8988T (cell line): Measurements from ENCODE around the gene FEM1C.
"Not testable (repeated sequence)": the region's sequence is repeated elsewhere in the genome, so short reads cannot be mapped to it uniquely, and the experiment has no call there.

Experiments
- DNase-seq: peaks from one replicate; pipeline ENCODE4 v3.0.0; 2011

The FEM1C gene

GRCh38 chr5:115516372-115516771 is 28.2 kb downstream of the FEM1C start:
- no peak for DNase-seq

DNA sequence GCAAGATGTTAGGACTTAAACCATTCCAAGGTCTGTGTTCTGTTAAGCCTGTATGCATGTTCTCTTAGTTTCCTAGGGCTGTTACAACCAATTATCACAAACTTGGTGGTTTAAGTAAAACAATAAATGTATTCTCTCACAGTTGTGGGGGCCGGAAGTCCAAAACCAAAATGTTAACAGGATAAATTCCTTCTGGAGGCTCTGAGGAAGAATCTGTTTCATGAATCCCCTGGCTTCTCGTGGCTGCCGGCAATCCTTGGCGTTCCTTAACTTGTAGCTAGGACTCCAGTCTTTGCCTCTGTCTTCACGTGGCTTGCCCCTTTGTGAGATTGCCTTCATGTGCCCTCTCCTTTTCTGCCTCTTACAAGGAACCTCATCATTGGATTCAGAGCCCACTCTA is 30.4 kb downstream of the FEM1C start:
- DNase-seq: no peak

DNA sequence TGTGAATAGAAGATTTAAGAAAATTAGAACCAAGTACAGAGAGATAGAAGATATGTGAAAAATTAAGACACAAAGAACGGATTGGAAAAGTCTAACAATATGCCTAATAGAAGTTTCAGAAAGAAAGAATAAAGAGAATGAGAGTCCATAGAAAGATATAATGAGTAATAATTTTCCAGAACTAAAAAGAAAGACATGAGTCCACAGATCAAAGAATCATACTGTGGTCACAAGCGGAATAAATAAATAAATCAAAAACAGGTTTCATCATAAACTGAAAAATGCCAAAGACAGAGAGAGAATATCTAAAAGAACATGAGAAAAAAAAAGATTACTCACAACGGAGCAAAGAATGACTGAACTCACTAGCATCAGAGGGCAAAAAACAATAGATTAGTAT is 32.9 kb downstream of the FEM1C start:
- no peak for DNase-seq

DNA sequence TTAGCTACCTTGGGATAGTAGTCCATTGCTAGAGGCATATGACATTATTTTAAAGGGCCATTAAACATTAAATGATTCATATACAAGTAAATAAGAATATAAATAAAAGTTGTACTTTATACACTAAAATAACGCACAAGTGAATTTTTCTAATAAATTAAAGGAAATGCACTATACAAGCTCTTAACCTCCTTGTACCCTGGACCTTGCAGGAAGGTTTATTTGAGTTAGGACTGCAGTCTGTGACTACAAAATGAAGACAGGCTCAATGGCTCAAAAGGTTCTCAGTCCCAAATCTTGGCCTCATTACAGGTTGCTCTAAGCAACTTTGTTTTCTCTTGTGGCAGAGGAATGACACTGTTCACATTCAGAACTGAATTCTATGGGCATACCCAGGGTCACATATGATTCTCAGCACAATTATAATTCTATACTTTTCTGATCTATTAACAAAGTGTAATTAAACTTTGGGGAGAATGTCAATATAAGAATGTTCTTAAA is 34.4 kb downstream of the FEM1C start:
- DNase-seq: no peak

GRCh38 chr5:115509547-115509946 is 35.0 kb downstream of the FEM1C start:
- DNase-seq: no peak

DNA sequence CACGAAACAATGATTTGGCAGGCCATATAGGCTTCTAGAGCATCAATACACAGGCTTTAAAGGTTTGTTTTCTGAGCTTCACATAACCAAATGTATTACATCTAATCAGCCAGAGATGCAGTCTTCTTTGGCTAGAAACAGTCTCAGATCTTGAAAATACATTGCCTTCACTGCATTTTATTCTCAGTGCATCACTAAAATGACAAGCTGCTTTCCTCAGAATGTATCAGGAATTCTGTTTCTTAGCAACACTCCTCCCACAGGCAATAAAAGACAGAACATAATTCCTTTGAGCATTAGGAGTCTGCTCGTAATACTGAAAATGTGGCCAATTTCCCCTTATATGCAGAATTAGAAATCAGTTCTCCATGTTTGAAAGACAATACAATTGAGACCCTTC is 36.9 kb downstream of the FEM1C start:
- DNase-seq: no peak

- no peak for DNase-seq
Measured at GRCh38 chr5:115503420-115503819, 41.2 kb downstream of the FEM1C start.

- no peak for DNase-seq
Measured at GRCh38 chr5:115501464-115502210, 42.9 kb downstream of the FEM1C start.

- DNase-seq: no peak
Measured at GRCh38 chr5:115500225-115500624, 44.4 kb downstream of the FEM1C start.

DNA sequence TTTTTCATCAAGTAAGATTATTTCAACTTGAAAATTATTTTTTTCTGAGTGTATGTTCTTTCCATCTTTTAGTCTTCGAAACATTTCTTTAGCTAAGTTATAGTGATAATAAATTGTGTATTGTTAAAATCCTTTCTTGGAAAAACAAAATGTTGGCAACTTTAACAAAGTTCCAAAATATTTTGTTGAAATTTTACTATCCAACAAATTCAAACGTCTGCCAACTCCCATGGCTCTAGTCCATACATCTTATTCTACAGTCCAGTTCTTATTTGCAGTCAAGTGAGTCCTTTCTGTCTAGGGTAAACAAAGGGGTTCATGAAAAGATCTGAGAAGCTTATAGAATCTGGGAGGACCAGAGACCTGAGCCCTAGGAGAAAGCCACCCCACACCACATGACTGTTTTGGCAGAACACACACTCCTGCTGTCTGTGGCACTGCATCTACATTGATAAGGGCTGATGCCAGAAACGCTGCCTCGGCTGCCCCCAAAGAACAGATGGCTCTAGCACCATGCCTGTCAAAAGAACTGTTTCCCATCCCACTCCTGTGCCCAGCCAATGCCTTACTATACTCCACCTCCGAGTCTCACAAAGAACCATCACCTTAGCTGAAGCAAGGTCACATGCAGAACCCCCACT is 47.5 kb downstream of the FEM1C start:
- no peak for DNase-seq

DNA sequence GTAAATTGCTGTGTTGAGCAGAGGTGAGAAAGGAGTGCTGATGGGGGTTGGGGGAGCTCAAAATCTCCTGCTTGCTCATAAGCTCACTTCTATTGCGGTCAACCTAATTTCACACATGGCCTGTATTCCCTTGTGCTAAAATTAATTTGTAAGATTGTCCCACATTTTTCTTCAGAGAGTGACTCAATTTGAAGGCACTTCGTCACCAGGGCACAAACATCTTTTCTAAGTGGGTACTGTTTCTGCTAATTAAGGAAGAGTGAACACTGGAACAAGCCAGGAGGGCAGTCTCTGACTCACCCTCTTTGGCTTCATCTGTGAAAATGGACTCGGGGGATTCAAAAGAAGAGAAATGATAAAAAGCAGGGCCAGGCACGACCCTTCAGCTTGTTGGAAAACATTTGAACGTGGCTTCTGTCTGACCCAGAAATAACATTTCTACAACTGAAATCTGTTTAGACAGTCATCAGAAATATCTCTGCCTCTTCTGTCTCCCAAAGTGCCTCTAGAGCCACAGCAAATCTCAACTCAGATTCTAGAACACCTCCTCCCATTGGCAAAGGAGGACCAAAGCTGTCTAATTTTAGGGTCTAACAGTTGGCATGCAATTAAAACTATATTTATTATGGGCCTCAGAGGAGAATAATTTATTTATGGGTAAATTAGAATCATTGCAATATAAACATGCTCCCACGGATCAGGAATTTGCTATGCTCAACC is 49.8 kb downstream of the FEM1C start:
- no peak for DNase-seq

- no peak for DNase-seq
Measured at GRCh38 chr5:115490596-115490995, 54.0 kb downstream of the FEM1C start.

DNA sequence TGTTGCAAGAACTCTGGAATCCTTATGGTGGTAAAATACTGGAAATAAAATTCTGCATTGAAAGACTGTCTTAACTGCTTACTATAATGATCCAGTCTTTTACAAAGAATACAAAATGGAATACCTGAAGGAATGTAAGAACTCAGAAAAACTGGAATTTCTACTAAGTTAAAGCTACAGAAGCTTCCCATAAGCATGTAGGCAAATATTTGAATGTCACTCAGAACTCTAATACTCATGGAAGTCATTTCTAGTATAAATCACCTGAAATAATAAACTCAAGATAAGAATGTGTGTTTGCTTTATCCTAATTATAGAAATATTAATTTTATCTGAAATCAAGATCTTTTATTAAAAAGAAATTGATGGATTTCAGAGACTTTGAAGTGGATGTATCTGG is 54.8 kb downstream of the FEM1C start:
- no peak for DNase-seq

DNA sequence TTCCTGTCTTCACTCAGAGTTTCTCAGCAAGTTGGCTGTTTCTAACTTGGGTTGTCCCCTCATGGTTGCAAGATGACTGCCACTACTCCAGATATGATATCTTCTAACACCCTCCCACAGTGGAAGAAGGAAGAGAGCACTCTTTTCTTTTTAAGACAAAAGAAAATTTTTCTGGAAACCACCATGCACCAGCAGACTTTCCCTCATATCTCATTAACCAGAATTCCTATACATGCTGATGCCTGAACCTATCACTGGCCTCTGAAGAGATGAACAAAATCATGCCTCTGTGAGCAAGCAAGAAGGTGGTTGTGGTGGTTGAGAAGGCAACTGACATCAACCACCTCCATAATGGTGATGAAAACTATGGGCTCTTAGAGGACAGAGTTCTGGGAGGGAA is 56.8 kb downstream of the FEM1C start:
- no peak for DNase-seq

DNA sequence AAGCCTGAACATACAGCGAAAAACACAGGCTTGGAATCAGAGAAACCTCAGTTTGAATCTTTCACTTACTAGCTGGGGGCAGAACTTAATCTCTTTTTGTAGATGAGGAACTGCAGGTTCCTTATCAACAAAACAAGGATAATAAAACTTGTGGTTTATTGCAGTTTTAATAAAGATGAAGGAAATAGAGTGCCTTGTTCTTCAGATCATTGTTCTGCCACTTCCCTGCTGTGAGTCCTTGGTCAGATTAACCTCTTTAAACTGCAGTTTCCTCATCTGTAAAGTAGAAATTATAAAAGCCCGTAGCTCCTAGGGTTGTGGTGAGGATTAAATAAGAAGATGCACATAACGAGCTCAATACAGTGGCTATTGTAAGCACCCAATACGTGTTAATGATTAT is 57.4 kb downstream of the FEM1C start:
- DNase-seq: no peak

GRCh38 chr5:115486728-115487127 is 57.8 kb downstream of the FEM1C start:
- DNase-seq: no peak

DNA sequence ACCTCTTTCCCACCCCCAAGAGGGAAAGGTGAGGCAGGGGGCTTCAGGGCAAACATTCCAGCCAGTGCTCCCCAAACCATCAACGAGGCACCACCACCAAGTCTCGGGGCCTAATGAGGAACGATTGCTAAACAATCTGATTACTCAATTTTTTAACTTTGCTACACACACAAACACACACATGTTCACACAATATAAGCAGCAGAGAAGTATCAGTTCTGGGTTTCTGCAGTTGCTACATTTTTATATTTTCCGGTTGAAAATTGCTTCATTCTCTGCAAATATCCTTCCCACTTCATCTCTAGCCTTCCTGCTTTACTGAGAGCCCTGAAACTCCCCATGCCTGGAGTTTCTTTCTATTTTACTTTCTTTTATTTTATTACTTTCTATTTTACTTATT is 60.2 kb downstream of the FEM1C start:
- DNase-seq: no peak

DNA sequence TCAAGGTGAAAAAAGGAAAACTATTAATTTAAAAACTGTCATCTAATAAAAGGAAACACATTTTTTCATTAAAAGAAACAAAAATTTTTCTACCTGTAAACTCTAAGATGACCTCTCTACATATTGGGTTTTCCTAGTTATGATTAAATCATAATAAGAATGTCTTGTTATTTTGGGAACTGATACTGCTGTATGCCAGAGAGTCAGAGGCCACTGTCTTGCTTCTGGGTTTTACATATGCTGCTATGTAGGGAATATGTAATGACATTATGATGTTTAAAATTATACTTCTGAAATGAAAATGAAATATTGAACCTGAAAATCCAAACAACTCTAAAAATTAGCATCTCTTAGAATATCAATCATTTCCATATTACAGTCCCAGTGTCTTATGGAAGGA is 63.7 kb downstream of the FEM1C start:
- no peak for DNase-seq

DNA sequence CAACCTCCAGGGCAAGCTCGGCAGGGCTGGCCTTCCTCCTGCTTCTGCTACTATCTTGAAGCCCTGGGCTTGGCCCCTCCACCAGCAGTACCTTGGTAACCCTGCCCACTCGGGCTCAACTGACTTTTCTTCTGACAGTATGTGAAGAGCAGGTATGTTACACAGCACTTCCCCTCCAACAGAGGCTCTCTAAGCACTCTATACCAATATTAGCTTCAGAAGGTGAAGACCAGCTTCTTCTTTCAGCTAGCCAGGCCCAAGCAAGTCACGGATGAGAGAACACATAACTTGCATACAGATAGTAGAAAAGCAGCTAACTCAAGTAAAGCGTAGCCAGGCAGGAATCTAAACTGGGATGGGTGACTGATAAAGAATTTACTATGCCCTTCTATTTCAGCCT is 64.3 kb downstream of the FEM1C start:
- no peak for DNase-seq

- not testable (repeated sequence) for DNase-seq
Measured at GRCh38 chr5:115479166-115479873, 65.3 kb downstream of the FEM1C start.

- DNase-seq: no peak
Measured at GRCh38 chr5:115478281-115478680, 66.3 kb downstream of the FEM1C start.

- DNase-seq: no peak
Measured at GRCh38 chr5:115477581-115477980, 67.0 kb downstream of the FEM1C start.

GRCh38 chr5:115475788-115476187 is 68.8 kb downstream of the FEM1C start:
- no peak for DNase-seq
